PC-9 (cell line): ENCODE measurements around the gene MBD4. TPM values are rescaled to one million over a fixed set of nuclear protein-coding genes. Genes with fewer than 3 reads are reported as not detected.

Source experiments
- BruUV-seq: library from RNA; stranded (reverse); fragments of 400-500 nt; replicated peaks from 2 replicates; lab custom pipeline; 2021; lab: Mats Ljungman, UMichigan
- CTCF ChIA-PET: fragments of 300-600 bp; sonication (Branson Sonifier 250); formaldehyde crosslinking; loops from one replicate; lab custom pipeline; 2022; ENCODE audit warnings: antibody characterized with exemption; lab: Charles Lee
- POLR2A ChIA-PET: fragments of 300-600 bp; sonication (Branson Sonifier 250); formaldehyde crosslinking; loops from one replicate; lab custom pipeline; 2022; ENCODE audit warnings: antibody characterized with exemption; ENCODE audit not compliant: unreplicated experiment; lab: Charles Lee
- DNase-seq, 2 experiments: peaks; one replicate each; pipeline versions ENCODE4 v3.0.0 to v3.0.0-alpha.2; 2015 to 2022; ENCODE audit warnings: mixed read lengths in 1 of 2
- H2AFZ ChIP-seq: fragments of 200-600 bp; sonication (generic); 2 replicates; pipeline ENCODE4 v1.8.1; 2017; ENCODE audit warnings: antibody characterized with exemption
- H3F3A ChIP-seq: fragments of 200-600 bp; sonication (generic); 2 replicates; pipeline ENCODE4 v1.8.1; 2017; ENCODE audit warnings: antibody characterized with exemption, mild to moderate bottlenecking, low read depth; ENCODE audit not compliant: insufficient read depth
- H3K27ac ChIP-seq: fragments of 200-600 bp; sonication (generic); 2 replicates; pipeline ENCODE4 v1.6.1; 2016; ENCODE audit warnings: mixed run types
- H3K27me3 ChIP-seq: fragments of 200-600 bp; sonication (generic); 2 replicates; pipeline ENCODE4 v1.6.1; 2016; ENCODE audit warnings: low read depth, mixed run types; ENCODE audit not compliant: insufficient read depth
- H3K36me3 ChIP-seq: fragments of 200-600 bp; sonication (generic); 2 replicates; pipeline ENCODE4 v1.6.1; 2016; ENCODE audit warnings: low read depth, mixed run types
- H3K4me1 ChIP-seq: fragments of 200-600 bp; sonication (generic); replicated peaks from 2 replicates; pipeline ENCODE4 v1.6.1; 2016; ENCODE audit warnings: mixed run types; ENCODE audit not compliant: insufficient read depth
- H3K4me2 ChIP-seq: fragments of 200-600 bp; sonication (generic); 2 replicates; pipeline ENCODE4 v1.6.1; 2017; ENCODE audit warnings: mixed run types
- H3K4me3 ChIP-seq: fragments of 200-600 bp; sonication (generic); 2 replicates; pipeline ENCODE4 v1.6.1; 2016; ENCODE audit warnings: mixed run types
- H3K79me2 ChIP-seq: fragments of 200-600 bp; sonication (generic); 2 replicates; pipeline ENCODE4 v1.6.1; 2017; ENCODE audit warnings: low read depth, mixed run types
- H3K9me2 ChIP-seq: fragments of 200-600 bp; sonication (generic); 2 replicates; pipeline ENCODE4 v1.8.1; 2017; ENCODE audit warnings: mild to moderate bottlenecking; ENCODE audit not compliant: insufficient read depth
- H3K9me3 ChIP-seq: fragments of 200-600 bp; sonication (generic); 2 replicates; pipeline ENCODE4 v1.8.1; 2016; ENCODE audit warnings: low read depth; ENCODE audit not compliant: insufficient read depth
- H4K20me1 ChIP-seq: fragments of 200-600 bp; sonication (generic); 2 replicates; pipeline ENCODE4 v1.8.1; 2017; ENCODE audit not compliant: insufficient read depth
- CTCF ChIP-seq: fragments of 200-600 bp; sonication (generic); conservative IDR thresholded peaks from 2 replicates; pipeline ENCODE4 v1.6.1; 2017; ENCODE audit warnings: mixed run types, antibody characterized with exemption, mild to moderate bottlenecking, moderate library complexity
- EZH2 ChIP-seq: fragments of 200-600 bp; sonication (generic); IDR thresholded peaks from 2 replicates; pipeline ENCODE4 v1.8.0; 2017; ENCODE audit warnings: antibody characterized with exemption, low read depth
- intact Hi-C: fragments of 100-400 bp; cut with micrococcal nuclease; formaldehyde crosslinking; loops from one replicate; pipeline ENCODE4 v1.10.0; 2022; ENCODE audit not compliant: unreplicated experiment
- total RNA-seq: library from RNA; stranded (reverse); gene quantifications from 2 replicates; pipeline ENCODE4 v1.2.3, GENCODE V29; 2021

The MBD4 gene
- total RNA-seq, 1 experiment from 2014 or later = 48.6 TPM

- no peak overlapping the region for H3K4me2 ChIP-seq
- no peak overlapping the region for H2AFZ ChIP-seq
- no peaks in the 10 kb centered on the region for H3K9me2 ChIP-seq
- H3K79me2 ChIP-seq = peaks cover 16% of the 10 kb centered on the region
- no peaks in the 10 kb centered on the region for H3K9me3 ChIP-seq
- TF ChIP-seq EZH2 (no peak), CTCF (no peak)
- ChIA-PET CTCF (no interaction called here), POLR2A (no interaction called here)
- BruUV-seq = no TSS peak
- H3K36me3 ChIP-seq = no peaks in the 10 kb centered on the region
- H3K27ac ChIP-seq = no peak overlapping the region
- intact Hi-C loops = no loop called here
- H4K20me1 ChIP-seq = no peaks in the 10 kb centered on the region
- H3K4me1 ChIP-seq = peaks cover 9% of the 10 kb centered on the region
- peaks cover 7% of the 10 kb centered on the region; the same call in 1 of the 2 replicates for H3F3A ChIP-seq
- no peaks in the 10 kb centered on the region for H3K27me3 ChIP-seq
- no peak for DNase-seq
- H3K4me3 ChIP-seq = no peak overlapping the region
Measured at GRCh38 chr3:129402616-129403015, 37.1 kb downstream of the MBD4 start.

DNA sequence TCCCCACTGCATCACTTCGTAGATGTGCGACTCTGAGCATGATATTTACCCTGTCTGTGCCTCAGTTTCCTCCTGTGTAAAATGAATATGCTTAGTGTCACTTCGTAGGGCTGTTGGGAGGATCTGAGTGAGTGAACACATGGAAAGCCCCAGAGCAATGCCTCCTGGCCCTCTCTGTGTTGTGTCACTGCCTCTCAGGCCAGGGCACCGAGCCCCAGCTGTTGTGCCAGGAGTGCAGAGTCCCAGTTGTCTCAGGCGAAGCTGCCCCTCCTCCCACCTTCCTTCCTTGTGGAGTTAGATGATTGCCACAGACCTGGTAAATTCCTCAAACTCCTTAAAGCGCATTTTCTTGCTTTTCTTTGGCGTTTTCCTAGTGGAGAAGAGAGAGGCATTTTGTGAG is 37.5 kb downstream of the MBD4 start:
- H3K4me2 ChIP-seq = no peak overlapping the region
- no peak for DNase-seq
- H3K9me3 ChIP-seq = no peaks in the 10 kb centered on the region
- H2AFZ ChIP-seq = no peak overlapping the region
- H3K36me3 ChIP-seq = no peaks in the 10 kb centered on the region
- BruUV-seq = no TSS peak
- CTCF ChIA-PET = interaction anchor here (0.6 kb wide), 1 partner anchor 11 kb away, joined by 3 read pairs; no protein-coding TSS in a partner anchor
- no peaks in the 10 kb centered on the region for H3K9me2 ChIP-seq
- H3K79me2 ChIP-seq = peaks cover 20% of the 10 kb centered on the region
- H3K27ac ChIP-seq = no peak overlapping the region
- H3K4me3 ChIP-seq = no peak overlapping the region
- POLR2A ChIA-PET = no interaction called here
- H3K4me1 ChIP-seq = peaks cover 9% of the 10 kb centered on the region
- TF ChIP-seq EZH2 (no peak), CTCF (no peak)
- peaks cover 7% of the 10 kb centered on the region; the same call in 1 of the 2 replicates for H3F3A ChIP-seq
- H3K27me3 ChIP-seq = no peaks in the 10 kb centered on the region
- no peaks in the 10 kb centered on the region for H4K20me1 ChIP-seq
- intact Hi-C loops = no loop called here

- H3K4me2 ChIP-seq = peak overlapping the region; percentile 95
- H3K27ac ChIP-seq = 0 out of 2 replicates have a peak overlapping the region, but pooled peaks have one; percentile 56
- no peaks in the 10 kb centered on the region for H3K9me2 ChIP-seq
- H3K27me3 ChIP-seq = no peaks in the 10 kb centered on the region
- H2AFZ ChIP-seq = no peak overlapping the region; the same call in 1 of the 2 replicates
- DNase-seq = peak in 1 of 2 experiments; percentile 57
- TF ChIP-seq CTCF (peak; percentile 3; the same call in 1 of the 2 replicates), EZH2 (no peak)
- no peaks in the 10 kb centered on the region for H3K9me3 ChIP-seq
- no peaks in the 10 kb centered on the region for H3K36me3 ChIP-seq
- POLR2A ChIA-PET = interaction anchor here (0.6 to 0.7 kb wide), 6 partner anchors 30 to 1807 kb away, joined by 4 to 16 read pairs (median 10); partner anchors contain the start of gene ATP2C1
- H3K4me3 ChIP-seq = peak overlapping the region; percentile 81; the same call in 1 of the 2 replicates
- no peaks in the 10 kb centered on the region for H4K20me1 ChIP-seq
- H3K79me2 ChIP-seq = peaks cover 40% of the 10 kb centered on the region
- BruUV-seq = TSS peak; percentile 100
- H3F3A ChIP-seq = peaks cover 7% of the 10 kb centered on the region; the same call in 1 of the 2 replicates
- CTCF ChIA-PET = interaction anchor here (0.6 to 0.7 kb wide), 6 partner anchors 16 to 649 kb away, joined by 3 to 7 read pairs (median 4); a partner anchor contains a TSS
- intact Hi-C loops = loop anchor here (5.0 kb wide), 1 partner anchor 42 kb away; the partner anchor contains the start of gene IFT122
- peaks cover 9% of the 10 kb centered on the region for H3K4me1 ChIP-seq
Measured at GRCh38 chr3:129399895-129400357, 39.8 kb downstream of the MBD4 start.
